CD4-positive, alpha-beta T cell treated with Interleukin-4 for 4 hours (primary cell): ENCODE measurements around the gene NRP1.
"Not testable (repeated sequence)": the region's sequence is repeated elsewhere in the genome, so short reads cannot be mapped to it uniquely, and the experiment has no call there.

Experiments used
- DNase-seq: peaks from one replicate; pipeline ENCODE4 v3.0.0-alpha.2; 2020

NRP1 gene

GRCh38 chr10:33315891-33316290 is 18.6 kb downstream of the NRP1 start:
- DNase-seq: no peak

- DNase-seq: no peak
These were observed 19.5 kb downstream of the NRP1 start for GRCh38 chr10:33314811-33315561.

GRCh38 chr10:33311640-33312039 is 22.8 kb downstream of the NRP1 start:
- DNase-seq: no peak

- no peak for DNase-seq
These were observed 23.6 kb downstream of the NRP1 start for GRCh38 chr10:33310853-33311252.

GRCh38 chr10:33309406-33309805 is 25.1 kb downstream of the NRP1 start:
- DNase-seq: no peak

GRCh38 chr10:33307835-33308234 is 26.6 kb downstream of the NRP1 start:
- DNase-seq: no peak

GRCh38 chr10:33306701-33307519 is 27.6 kb downstream of the NRP1 start:
- DNase-seq: no peak

GRCh38 chr10:33306126-33306525 is 28.3 kb downstream of the NRP1 start:
- no peak for DNase-seq

GRCh38 chr10:33304423-33305225 is 29.8 kb downstream of the NRP1 start:
- DNase-seq: no peak

GRCh38 chr10:33303988-33304387 is 30.5 kb downstream of the NRP1 start:
- DNase-seq: no peak

GRCh38 chr10:33302208-33302829 is 32.1 kb downstream of the NRP1 start:
- no peak for DNase-seq

- no peak for DNase-seq
These were observed 33.2 kb downstream of the NRP1 start for GRCh38 chr10:33301097-33301789.

GRCh38 chr10:33300544-33300943 is 33.9 kb downstream of the NRP1 start:
- not testable (repeated sequence) for DNase-seq

- DNase-seq: no peak
These were observed 35.6 kb downstream of the NRP1 start for GRCh38 chr10:33298893-33299292.

- DNase-seq: no peak
These were observed 36.4 kb downstream of the NRP1 start for GRCh38 chr10:33298110-33298509.

- no peak for DNase-seq
These were observed 38.6 kb downstream of the NRP1 start for GRCh38 chr10:33295851-33296250.

- no peak for DNase-seq
These were observed 40.8 kb downstream of the NRP1 start for GRCh38 chr10:33293531-33294170.

- no peak for DNase-seq
These were observed 41.4 kb downstream of the NRP1 start for GRCh38 chr10:33293076-33293475.

- no peak for DNase-seq
These were observed 43.3 kb downstream of the NRP1 start for GRCh38 chr10:33291053-33291592.

- no peak for DNase-seq
These were observed 44.0 kb downstream of the NRP1 start for GRCh38 chr10:33290321-33291052.

GRCh38 chr10:33289776-33290175 is 44.7 kb downstream of the NRP1 start:
- no peak for DNase-seq
